NCI-H2081 (cell line): ENCODE results near the gene DDX60.
A peak's percentile ranks its signal among the peaks of the same experiment; 100 is the strongest.
"Not testable (repeated sequence)": the region's sequence is repeated elsewhere in the genome, so short reads cannot be mapped to it uniquely, and the experiment has no call there.

ENCODE experiments used
- DNase-seq, 2 experiments: peaks; one replicate each; lab custom pipeline; 2025; lab: John Stamatoyannopoulos, UW

Gene DDX60

DNA sequence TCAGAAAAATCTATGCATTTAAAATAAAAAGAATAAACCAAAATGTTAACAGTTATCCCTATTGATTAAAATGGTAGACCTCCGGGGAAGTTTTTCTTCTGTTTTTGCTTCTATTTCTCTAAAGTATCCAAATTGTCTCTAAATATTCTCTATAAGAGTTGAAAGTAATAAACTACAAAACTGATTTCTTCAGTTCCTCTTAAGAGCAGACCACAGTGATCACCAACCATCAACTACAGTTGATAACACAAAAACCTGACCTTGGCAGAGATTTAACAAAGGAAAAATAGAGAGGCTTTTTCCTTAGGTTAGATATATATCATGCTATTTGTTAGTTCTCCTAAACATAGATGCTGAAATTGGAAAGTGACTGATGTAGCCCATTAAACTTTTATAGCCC is 27.3 kb downstream of the DDX60 start:
- no peak for DNase-seq

DNA sequence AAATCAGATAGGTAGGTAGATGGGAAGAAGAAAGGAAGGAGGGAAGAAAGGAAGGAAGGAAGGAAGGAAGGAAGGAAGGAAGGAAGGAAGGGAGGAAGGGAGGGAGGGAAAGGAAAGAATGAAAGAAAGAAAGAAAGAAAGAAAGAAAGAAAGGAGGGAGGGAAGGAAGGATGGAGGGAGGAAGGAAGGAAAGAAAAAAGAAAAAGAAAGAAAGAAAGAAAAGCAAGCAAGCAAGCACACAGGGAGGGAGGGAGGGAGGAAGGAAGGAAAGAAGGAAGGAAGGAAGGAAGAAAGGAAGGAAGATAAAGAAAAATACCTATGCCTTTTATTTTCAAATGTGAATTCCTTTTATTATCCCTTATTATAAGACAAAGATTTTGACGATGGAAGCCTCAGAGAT is 32.7 kb downstream of the DDX60 start:
- not testable (repeated sequence) for DNase-seq

DNA sequence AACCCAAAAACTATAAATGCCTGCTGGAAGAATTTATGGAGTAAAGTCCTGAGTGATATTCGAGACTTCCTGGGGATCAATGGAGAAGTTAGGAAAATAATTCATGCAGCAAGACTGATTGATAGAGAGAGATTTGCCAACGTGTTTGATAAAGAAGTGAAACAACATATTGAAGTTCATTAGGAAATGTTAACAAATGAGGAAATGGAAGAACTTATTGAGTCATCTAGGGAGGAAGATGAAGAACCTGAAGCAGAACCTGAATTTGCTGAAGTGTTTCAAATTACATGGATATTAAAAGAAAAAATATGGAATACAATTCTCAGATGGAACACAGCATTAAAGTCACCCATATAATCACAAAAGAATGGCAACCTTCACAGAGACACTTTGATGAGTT is 39.0 kb downstream of the DDX60 start:
- no peak for DNase-seq

DNA sequence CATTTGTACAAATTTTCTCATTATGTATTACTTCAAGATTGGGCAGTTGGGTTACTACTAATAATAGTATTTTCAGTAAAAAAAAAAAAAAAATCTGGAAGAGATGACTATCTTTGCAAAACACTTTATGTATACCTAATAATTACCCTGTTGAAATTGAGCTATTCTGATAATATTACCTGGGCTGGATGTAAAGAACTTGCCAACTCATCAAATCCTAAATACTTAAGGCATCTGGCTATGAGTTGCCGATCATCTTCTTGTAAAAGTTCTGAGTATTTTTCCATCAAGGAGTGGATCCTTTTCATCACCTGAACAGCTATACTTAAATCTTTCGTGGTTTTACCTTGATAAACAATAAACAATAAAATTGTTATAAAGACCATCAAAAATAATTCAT is 42.7 kb downstream of the DDX60 start:
- DNase-seq, result no peak

DNA sequence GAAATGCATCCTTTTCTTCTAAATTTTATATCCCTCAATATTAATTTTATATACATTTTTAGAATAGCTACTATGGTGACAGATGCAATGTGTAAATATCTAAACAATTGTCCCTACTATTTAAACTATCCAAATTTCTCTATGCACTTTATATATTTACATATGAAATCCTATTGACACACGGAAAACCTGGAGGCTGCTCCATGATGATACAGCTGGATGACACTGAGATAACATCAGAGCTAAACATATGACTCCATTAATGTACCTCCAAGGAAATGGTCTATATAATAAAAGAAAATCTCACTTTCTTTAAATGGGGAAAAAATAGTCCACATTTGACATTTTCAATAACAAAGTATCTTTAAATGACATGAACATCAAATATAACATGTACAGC is 43.7 kb downstream of the DDX60 start:
- no peak for DNase-seq

DNA sequence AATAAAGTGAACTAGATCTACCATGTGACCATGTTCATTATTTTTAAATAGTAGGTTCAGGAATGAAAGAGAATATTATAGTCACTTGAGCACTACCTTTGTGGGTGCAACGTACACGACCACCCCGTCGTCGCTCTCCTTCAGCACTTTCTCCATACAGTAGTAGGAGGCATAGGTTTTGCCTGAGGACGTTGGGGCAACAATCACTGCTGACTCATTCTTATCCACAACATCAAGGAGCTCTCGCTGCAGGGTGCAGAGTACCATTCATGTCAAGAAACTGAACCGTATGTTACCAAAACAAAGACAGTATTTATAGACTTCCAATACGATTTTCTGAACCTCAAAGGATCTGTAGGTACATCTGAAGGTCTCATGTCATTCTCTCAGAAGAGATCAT is 44.7 kb downstream of the DDX60 start:
- DNase-seq, result no peak

DNA sequence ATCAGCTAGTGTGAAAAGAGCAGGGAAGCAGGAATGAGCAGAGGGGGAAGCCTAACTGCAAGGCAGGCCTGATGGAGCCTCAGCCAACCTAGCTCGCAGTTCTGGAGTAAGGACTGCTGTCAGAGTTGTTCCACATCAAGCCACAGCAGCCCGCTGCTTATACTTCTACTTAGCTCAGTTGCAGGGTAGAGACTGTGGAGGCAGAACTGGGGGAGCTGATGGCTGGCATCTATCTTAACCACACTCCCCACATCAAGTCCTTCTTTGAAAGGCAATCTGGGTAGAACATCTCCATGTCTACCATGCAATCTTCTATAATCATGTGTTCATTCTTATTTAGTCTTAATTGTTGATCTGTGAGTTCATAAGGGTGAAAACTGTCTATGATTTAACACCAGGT is 46.1 kb downstream of the DDX60 start:
- DNase-seq, result no peak

DNA sequence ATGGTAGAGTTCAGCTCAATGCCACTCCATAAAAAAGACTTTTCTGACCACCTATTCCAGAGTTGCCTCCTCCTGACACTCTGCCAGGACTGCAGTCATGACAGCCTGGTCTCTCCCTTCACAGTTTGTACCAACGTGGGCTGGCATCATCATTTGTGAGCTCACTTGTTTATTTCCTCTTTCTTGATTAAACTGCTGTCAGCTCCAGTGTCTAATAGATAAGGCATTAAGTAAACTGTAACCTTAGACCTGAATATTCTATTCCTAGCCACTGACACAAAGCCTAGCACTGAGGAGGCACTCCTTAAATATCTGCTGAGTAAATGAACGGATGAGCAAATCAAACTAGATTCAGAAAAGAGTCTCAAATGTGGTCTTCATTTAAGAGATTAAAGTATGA is 48.7 kb downstream of the DDX60 start:
- no peak for DNase-seq

DNA sequence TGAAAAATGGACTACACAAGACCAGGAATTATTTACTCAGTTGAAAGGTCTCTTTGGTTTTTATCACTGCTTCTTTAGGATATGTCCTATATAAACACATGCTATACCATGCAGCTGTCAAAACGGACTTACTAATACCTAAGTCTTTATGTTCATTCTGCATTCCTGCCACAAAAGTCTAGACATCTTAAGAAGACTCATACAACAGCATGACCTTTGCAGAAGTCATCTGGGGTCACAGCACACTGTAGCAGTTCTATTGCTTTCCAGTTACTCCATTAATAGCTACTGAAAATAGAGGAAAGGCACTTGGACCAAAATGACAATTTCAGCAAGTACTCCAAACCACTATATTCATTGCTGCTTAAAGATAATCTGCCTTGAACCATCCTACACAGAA is 53.2 kb downstream of the DDX60 start:
- no peak for DNase-seq

DNA sequence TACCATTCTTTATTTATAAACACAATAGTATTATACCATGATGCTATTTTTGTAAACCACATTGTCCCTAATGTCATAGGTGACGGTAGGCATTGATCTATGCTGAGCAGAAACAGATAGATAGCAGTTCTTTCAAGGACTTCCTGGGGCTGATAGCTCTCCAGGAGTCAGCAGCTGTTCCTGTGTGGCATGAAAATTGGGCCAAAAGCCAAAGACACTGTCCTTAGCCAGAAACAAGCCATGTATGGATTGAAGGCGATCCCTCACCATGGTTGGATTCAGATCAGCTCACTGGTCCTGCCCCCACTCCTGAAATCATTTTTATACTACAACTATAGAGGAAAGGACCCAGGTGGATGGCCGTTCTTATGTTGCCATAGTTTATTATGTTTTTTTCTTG is 53.6 kb downstream of the DDX60 start:
- DNase-seq, result peak; percentile 66 to 86

DNA sequence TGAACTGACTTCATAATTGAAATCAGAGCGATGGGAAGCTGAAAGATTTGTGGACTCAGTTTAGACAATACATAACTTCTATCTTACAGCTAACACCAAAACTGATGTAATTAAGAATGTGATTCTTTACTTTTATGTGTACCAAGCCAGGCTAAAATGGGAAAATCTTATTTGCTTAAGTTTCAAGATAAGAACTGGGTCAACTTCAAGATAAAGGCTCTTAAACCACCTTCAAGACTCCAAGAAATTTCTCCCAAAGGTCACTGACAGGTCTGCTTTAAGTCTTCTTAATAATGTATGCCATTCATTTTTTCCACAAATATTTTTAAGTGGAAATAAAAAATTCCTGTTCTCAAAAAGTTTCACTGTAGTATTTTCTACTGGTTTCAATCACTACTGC is 55.5 kb downstream of the DDX60 start:
- DNase-seq, result no peak

DNA sequence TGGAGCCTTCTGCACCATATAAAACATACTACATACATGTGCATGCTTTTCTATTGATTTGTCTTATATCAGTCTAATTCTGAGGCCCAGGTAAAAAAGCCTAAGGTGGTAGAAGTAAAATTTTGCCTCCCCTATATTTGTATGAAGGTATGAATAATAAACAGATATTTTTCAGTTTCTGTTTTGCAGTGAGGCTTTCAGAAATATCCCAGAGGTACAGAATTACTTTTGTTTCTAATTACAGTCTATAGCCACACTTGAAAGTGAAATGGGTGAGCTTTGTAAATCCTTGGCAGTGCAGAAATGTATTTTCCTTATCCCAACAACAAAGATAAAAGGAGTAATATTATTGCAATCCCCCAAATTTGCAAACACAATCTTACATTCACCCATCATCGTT is 59.5 kb downstream of the DDX60 start:
- no peak for DNase-seq

DNA sequence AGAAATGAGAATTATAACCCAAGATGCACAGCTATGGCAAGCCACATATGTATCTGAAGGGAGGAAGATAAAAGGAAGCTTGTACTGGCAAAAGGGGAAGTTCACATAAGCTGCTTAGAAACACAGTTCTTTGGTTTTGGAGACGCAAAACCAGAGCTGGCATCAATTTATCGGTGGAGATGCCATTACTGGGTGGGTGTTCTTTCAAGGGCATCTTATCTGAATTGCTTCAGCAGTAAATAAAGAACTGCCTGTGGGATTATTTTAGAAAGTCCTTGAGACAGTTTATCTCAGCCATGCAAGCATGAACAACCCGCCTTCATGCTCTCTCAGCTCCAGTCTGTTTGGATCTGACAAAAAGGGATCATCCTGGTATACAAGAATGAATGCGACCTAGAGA is 60.8 kb downstream of the DDX60 start:
- DNase-seq, result no peak

DNA sequence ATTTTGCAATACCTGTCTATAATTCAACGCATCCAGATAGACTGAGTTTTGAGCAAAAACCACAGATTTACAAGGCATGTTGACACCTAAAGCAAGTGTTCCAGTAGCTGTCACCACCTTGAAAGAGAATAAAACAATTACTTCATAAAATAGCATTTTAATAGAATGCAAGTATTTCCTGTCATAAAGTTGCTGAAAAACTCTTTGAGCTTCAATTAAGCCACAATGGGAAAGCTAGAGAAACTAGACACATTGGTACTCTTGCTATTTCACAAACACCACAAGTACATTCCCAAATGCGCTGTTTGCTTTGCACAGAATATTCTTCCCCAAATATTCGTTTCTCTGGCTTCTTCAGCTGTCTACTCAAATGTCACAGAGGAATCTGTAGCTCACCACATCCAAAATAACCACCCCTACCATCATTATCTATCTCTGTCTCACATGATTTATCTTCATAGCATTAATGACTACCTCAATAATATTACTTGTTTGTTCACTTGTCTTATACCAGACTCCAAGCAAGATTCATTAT is 70.3 kb downstream of the DDX60 start:
- DNase-seq, result no peak

DNA sequence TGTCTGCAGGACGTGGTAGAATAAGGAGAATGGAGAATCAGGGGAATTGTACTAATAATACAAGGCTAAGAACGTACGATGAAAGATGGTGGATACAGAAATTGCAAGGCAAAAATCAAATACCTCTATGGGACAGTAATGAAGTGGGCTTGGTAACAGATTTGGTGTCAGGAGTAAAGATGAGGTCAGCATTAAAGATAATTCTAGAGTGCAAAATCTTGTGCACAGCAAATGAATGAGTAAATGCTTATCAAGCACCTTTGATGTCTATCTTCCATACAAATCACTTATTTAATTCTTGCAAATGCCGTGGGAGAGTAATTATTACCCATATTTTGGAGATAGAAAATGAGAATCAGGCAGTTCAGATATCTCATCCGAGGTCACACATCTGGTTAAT is 70.9 kb downstream of the DDX60 start:
- DNase-seq, result no peak

DNA sequence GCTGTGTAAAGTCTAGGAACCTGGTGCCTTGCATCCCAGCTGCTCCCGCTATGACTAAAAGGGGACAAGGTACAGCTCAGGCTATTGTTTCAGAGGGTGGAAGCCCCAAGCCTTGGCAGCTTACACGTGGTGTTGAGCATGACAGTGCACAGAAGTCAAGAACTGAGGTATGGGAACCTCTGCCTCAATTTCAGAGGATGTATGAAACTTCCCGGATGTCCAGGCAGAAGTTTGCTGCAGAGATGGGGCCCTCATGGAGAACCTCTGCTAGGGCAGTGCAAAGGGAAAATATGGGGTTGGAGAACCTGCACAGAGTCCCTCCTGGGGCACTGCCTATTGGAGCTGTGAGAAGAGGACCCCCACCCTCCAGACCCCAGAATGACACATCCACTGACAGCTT is 76.6 kb downstream of the DDX60 start:
- no peak for DNase-seq

DNA sequence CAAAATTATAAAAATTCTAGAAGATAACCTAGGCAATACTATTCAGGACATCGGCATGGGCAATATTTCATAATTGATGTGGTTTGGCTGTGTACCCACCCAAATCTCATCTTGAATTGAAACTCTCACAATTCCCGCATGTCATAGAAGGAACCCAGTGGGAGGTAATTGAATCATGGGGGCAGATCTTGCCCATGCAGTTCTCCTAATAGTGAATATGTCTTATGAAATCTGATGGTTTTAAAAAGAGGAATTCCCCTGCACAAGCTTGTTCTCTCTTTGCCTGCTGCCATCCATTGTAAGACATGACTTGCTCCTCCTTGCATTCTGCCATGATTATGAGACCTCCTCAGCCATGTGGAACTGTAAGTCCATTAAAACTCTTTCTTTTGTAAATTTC is 77.7 kb downstream of the DDX60 start:
- DNase-seq, result no peak

DNA sequence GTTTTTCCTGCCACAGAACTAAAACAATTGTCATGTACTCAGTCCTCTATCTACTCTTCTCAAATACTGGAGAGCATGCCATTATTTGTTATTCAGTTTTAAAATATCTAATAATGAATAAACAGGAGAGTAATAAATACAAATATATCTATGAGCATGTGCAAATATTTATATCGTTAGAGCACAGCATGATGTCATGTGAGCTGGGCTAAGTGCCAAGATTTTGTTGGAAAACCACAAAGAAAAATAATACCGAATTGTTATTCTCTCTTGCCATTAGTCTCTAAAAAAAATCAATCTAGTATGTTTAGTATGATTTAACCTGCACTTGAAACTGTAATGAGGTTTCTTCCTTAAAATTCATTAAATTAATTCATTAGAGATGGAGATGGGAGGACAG is 97.3 kb downstream of the DDX60 start:
- peak in 1 of 2 experiments; percentile 15 for DNase-seq

DNA sequence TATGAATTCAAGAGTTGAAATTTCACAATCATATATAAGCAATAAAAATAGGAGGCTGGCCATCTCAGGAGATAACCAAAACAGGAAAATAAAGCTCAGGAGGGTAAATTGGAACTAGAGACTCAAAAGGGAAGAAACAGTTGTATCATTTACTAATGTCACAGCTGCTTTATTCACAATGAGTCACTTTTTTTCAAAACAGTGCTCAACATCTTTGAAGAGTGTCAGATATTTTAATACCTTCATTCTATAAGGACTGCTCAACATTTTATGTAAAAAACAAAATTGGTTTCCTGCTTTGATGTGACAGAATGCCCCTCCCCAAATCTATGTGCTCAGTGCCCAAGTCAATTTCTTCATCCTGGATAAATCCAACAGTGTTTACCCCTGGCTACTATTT is 97.7 kb downstream of the DDX60 start:
- no peak for DNase-seq

DNA sequence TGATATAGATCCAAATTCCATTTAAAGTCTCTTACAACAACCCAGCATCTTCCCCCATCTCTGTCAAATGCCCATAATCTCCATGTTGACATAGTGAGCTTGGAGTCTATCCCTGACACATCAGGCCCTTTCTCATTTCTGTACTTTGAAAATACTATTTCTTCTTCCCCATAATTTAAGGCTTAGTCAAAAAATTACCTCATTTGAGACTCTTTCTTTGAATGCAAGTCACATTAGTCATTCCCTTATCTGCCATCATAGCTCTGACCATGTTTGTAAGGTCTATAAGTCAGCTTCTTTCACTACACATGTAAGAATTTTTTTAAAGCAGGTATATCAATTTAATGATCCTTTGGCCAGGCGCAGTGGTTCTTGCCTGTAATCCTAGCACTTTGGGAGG is 99.9 kb downstream of the DDX60 start:
- DNase-seq, result no peak

DNA sequence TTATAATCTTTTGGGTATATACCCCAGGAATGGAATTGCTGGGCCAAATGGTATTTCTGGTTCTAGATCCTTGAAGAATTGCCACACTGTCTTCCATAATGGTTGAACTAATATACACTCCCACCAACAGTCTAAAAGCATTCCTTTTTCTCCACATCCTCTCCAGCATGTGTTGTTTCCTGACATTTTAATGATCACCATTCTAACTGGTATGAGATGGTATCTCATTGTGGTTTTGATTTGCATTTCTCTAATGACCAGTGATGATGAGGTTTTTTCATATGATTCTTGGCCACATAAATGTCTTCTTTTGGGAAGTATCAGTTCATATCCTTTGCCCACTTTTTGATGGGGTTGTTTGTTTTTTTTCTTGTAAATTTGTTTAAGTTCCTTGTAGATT is 105.0 kb downstream of the DDX60 start:
- DNase-seq, result not testable (repeated sequence)

DNA sequence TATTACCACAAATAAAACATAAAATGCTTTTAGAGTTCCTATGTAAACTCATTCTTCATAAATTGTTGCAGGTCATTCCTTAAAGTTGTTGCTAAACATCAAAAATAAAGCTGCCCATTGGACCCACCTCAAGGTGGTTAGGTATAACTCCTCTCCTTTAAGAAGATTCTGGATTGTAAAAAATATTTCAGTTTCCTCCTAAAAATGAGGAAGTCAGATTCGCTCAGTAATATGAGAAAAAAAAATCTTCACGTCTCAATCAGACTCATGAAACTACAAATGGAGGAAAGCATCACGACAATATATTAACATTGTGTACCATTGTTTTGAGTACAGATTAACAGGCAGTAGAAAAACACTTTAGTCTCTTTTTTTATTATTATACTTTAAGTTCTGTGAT is 105.9 kb downstream of the DDX60 start:
- no peak for DNase-seq

DNA sequence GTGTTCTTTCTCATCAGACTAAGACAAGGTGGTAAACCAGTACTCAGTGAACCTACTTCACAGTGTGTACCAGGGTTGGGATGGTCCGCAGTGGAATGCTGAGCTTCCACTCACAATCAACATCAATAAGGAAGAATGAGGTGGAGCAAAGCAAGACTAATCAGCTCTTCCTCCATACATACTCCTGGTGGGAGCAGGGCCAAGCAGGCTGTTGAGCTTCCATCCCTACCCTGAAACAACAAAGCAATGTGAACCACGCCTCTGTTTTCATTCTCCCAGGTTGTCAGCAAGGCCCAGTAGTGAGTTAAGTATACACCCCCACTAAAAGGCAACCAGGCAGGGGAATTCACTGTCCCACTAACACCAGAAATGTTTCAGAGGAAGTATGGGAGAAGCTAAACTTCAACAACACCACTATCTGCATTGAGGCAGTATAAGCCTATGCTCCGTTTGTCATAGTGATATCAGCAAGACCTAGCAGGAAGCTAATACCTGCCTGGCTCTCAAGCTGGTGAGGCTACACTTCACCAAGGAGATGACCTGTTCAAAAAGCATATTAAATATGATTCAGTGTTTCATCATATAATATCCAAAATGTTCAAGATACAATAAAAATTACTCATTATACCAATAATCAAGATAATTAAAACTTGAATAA is 109.5 kb downstream of the DDX60 start:
- no peak for DNase-seq

DNA sequence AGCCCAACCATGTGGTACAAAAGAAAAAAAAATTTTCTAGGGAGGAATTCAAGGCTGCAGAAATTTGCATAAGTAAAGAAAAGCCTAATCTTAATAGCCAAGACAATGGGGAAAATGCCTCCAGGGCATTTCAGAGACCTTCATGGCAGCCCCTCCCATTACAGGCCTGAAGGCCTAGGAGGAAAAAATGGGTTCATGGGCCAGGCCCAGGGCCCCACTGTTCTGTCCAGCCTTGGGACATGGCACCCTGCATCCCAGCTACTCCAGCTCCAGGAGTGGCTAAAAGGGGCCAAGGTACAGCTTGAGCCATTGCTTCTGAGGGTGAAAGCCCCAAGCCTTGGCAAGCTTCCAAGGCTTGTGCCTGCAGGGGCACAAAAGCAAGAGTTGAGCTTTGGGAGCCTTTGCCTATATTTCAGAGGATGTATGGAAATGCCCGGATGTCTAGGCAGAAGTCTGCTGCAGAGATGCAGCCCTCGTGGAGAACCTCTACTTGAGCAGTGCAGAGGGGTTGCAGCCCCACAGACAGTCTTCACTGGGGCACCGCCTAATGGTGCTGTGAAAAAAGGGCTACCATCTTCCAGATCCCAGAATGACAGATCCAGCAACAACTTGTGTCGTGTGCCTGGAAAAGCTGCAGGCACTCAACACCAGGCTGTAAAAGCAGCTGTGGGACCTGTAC is 115.2 kb downstream of the DDX60 start:
- DNase-seq, result no peak
